Mucosa of rectum (tissue), 2 donors: Measurements from ENCODE around the gene EMILIN2.
"Not testable (repeated sequence)": the region's sequence is repeated elsewhere in the genome, so short reads cannot be mapped to it uniquely, and the experiment has no call there.

Experiments
- H3K27ac ChIP-seq, 2 donors: one replicate each; pipeline ENCODE4 v1.7.0; 2013; ENCODE audit warnings: inconsistent platforms in 2 of 2, low read depth in 2 of 2, low read length in 2 of 2
- H3K27me3 ChIP-seq, 2 donors: one replicate each; pipeline ENCODE4 v1.7.0; 2013; ENCODE audit warnings: low read length in 2 of 2; ENCODE audit not compliant: control insufficient read depth in 2 of 2, insufficient read depth in 2 of 2
- H3K36me3 ChIP-seq, 2 donors: one replicate each; pipeline ENCODE4 v1.7.0; 2013; ENCODE audit warnings: low read length in 2 of 2; ENCODE audit not compliant: control insufficient read depth in 2 of 2, insufficient read depth in 2 of 2
- H3K4me1 ChIP-seq, 2 donors: one replicate each; pipeline ENCODE4 v1.7.0; 2013; ENCODE audit warnings: low read length in 2 of 2, mild to moderate bottlenecking in 1 of 2; ENCODE audit not compliant: control insufficient read depth in 2 of 2, insufficient read depth in 2 of 2
- H3K4me3 ChIP-seq, 2 donors: one replicate each; pipeline ENCODE4 v1.7.0; 2013; ENCODE audit warnings: low read length in 2 of 2
- H3K9ac ChIP-seq, 2 donors: one replicate each; pipeline ENCODE4 v1.7.0; 2013; ENCODE audit warnings: low read length in 2 of 2, low read depth in 1 of 2, mild to moderate bottlenecking in 1 of 2
- H3K9me3 ChIP-seq, 2 donors: one replicate each; pipeline ENCODE4 v1.7.0; 2013; ENCODE audit warnings: low read length in 2 of 2; ENCODE audit not compliant: control insufficient read depth in 2 of 2
- donor health status: healthy.
- donor health status: Normal muscosa, but diverticular disease.

The EMILIN2 gene

DNA sequence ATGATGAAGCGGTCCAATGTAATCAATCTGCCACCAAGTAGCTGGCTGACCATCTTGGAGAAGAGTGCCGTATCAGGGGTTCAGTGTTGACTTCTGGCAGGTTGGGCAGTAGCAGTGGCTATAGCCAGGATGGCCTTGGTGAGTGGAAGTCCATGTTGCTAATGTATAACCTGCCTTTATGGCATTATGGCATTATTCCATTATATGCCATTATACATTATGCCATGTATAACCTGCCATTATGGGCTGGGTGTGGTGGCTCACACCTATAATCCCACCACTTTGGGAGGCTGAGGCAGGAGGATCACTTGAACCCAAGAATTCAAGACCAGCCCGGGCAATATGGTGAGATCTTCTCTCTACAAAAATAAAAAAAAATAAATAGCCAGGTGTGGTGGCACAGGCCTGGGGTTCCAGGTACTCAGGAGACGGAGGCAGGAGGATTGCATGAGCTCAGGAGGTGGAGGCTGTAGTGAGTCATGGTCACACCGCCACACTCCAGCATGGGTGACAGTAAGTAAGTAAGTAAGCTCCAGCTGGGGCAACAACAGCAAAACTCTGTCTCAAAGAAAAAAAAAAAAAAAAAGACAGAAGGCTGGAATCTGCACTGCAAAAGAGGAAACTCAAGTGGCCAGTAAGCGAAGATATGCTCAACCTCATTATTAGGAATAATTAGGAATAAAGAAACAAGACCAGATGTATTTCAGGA is 24.4 kb upstream of the EMILIN2 start:
- Histone ChIP-seq H3K36me3 (no peaks in the 10 kb centered on the region), H3K4me1 (no peaks in the 10 kb centered on the region), H3K27me3 (no peaks in the 10 kb centered on the region), H3K9ac (no peak overlapping the region), H3K9me3 (no peaks in the 10 kb centered on the region), H3K4me3 (no peak overlapping the region), H3K27ac (no peak overlapping the region)

GRCh38 chr18:2823202-2823601 is 23.6 kb upstream of the EMILIN2 start:
- Histone ChIP-seq H3K4me1 (no peaks in the 10 kb centered on the region), H3K27me3 (no peaks in the 10 kb centered on the region), H3K9me3 (no peaks in the 10 kb centered on the region), H3K9ac (no peak overlapping the region), H3K27ac (no peak overlapping the region), H3K36me3 (no peaks in the 10 kb centered on the region), H3K4me3 (no peak overlapping the region)

- Histone ChIP-seq H3K27ac (no peak overlapping the region), H3K9ac (no peak overlapping the region), H3K36me3 (no peaks in the 10 kb centered on the region), H3K4me1 (no peaks in the 10 kb centered on the region), H3K27me3 (no peaks in the 10 kb centered on the region), H3K9me3 (no peaks in the 10 kb centered on the region), H3K4me3 (no peak overlapping the region)
Observed at GRCh38 chr18:2823966-2824365, 22.8 kb upstream of the EMILIN2 start.

GRCh38 chr18:2824865-2825264 is 21.9 kb upstream of the EMILIN2 start:
- Histone ChIP-seq H3K27me3 (no peaks in the 10 kb centered on the region), H3K4me1 (no peaks in the 10 kb centered on the region), H3K9ac (no peak overlapping the region), H3K27ac (no peak overlapping the region), H3K36me3 (no peaks in the 10 kb centered on the region), H3K4me3 (no peak overlapping the region), H3K9me3 (no peaks in the 10 kb centered on the region)

DNA sequence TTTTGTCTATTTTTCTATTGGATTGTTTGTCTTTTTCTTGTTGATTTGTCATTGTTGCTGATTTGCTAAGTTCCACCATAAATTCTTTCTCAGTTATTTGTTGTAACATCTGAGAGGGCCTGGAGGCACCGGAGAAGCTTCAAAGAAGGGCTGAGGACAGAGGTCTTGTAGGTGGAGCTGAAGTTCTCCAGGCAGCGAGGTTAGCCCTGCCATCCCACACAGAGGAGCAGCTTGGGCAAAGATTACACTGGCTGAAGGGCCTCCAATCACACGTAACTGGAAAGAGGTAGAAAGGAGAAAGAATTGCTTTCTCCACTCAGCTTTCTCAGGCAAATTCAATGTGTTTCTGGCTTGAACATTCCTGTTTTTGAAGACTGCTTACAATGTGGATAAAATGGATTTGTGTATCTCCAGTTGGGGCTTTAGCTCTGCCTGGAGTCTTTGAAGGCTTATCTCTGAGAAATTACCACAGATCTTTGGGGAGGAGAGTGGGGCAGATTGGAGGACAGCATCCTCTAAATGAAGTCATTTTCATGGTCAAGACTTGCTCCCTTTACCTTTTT is 21.1 kb upstream of the EMILIN2 start:
- H3K4me1 ChIP-seq, result no peaks in the 10 kb centered on the region
- H3K4me3 ChIP-seq, result no peak overlapping the region
- no peaks in the 10 kb centered on the region for H3K9me3 ChIP-seq
- no peaks in the 10 kb centered on the region for H3K27me3 ChIP-seq
- no peak overlapping the region for H3K27ac ChIP-seq
- no peaks in the 10 kb centered on the region for H3K36me3 ChIP-seq
- H3K9ac ChIP-seq, result no peak overlapping the region

GRCh38 chr18:2826581-2826980 is 20.2 kb upstream of the EMILIN2 start:
- Histone ChIP-seq H3K9ac (no peak overlapping the region), H3K27me3 (no peaks in the 10 kb centered on the region), H3K36me3 (no peaks in the 10 kb centered on the region), H3K4me1 (no peaks in the 10 kb centered on the region), H3K9me3 (no peaks in the 10 kb centered on the region), H3K4me3 (no peak overlapping the region), H3K27ac (peak overlapping the region in 1 of 2 donors; percentile 14)

- H3K9me3 ChIP-seq, result no peaks in the 10 kb centered on the region
- H3K4me3 ChIP-seq, result no peak overlapping the region
- no peak overlapping the region for H3K9ac ChIP-seq
- H3K27ac ChIP-seq, result peak overlapping the region in 1 of 2 donors; percentile 14
- no peaks in the 10 kb centered on the region for H3K4me1 ChIP-seq
- H3K36me3 ChIP-seq, result no peaks in the 10 kb centered on the region
- H3K27me3 ChIP-seq, result no peaks in the 10 kb centered on the region
Observed at GRCh38 chr18:2827061-2827460, 19.7 kb upstream of the EMILIN2 start.

DNA sequence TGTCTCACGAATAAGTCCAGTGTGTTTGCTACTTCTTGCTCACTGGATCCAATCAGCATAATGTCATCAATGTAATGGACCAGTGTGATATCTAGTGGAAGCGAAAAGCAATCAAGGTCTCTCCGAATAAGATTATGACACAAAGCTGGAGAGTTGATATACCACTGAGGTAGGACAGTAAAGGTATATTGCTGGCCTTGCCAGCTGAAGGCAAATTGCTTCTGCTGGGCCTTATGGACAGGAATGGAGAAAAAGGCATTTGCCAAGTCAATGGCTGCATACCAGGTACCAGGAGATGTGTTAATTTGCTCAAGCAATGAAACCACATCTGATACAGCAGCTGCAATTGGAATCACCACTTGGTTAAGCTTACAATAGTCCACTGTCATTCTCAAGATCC is 10.7 kb upstream of the EMILIN2 start:
- not testable (repeated sequence) for H3K36me3 ChIP-seq, H3K4me1 ChIP-seq, H3K9me3 ChIP-seq, H3K27me3 ChIP-seq, H3K9ac ChIP-seq, H3K27ac ChIP-seq, H3K4me3 ChIP-seq

GRCh38 chr18:2837290-2837689 is 9.5 kb upstream of the EMILIN2 start:
- H3K27ac ChIP-seq, H3K9ac ChIP-seq, H3K4me3 ChIP-seq, H3K4me1 ChIP-seq, H3K36me3 ChIP-seq, H3K27me3 ChIP-seq, H3K9me3 ChIP-seq: not testable (repeated sequence)

DNA sequence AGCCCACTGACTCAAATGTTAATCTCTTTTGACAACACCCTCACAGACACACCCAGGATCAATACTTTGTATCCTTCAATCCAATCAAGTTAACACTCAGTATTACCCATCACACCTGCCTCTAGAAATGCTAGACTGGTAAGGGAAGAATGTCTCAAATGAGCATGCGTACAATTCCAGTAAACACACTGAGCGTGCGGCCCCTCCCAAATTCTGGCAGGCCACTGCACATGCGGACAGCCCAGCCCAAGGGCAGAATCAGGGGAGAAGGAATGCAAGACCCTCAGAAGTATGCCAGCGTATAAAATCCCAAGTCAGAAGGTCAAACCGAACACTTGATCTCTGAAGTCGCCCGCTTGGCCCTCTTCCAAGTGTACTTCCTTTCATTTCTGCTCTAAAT is 7.6 kb upstream of the EMILIN2 start:
- Histone ChIP-seq H3K36me3 (no peaks in the 10 kb centered on the region), H3K9me3 (no peaks in the 10 kb centered on the region), H3K4me3 (no peak overlapping the region), H3K27ac (no peak overlapping the region), H3K4me1 (no peaks in the 10 kb centered on the region), H3K27me3 (no peaks in the 10 kb centered on the region), H3K9ac (no peak overlapping the region)
